K562 (cell line): ENCODE data around the gene BAG5. TPM values are rescaled to one million over a fixed set of nuclear protein-coding genes. Genes with fewer than 3 reads are reported as not detected.
A peak's percentile ranks its signal among the peaks of the same experiment; 100 is the strongest.

Experiments
- ATAC-seq: fragments of 200-7000 bp; cut with Tn5 transposase; 3 replicates; pipeline ENCODE4 v1.9.1; 2020; ENCODE audit warnings: moderate library complexity
- BruUV-seq: library from RNA; stranded (reverse); fragments of 400-500 nt; replicated peaks from 2 replicates; lab custom pipeline; 2021; lab: Mats Ljungman, UMichigan
- CTCF ChIA-PET: fragments of 300-600 bp; formaldehyde crosslinking; extraction: SDS; loops from one replicate; lab custom pipeline; 2021; ENCODE audit warnings: low intra/inter-chr PET ratio; lab: Yijun Ruan, JAX
- POLR2A ChIA-PET: fragments of 300-600, 350-650 bp; sonication (Branson Sonifier 250); formaldehyde crosslinking; extraction: SDS; loops from one replicate; lab custom pipeline; 2021; ENCODE audit warnings: antibody characterized with exemption, inconsistent platforms; lab: Yijun Ruan, JAX
- DNase-seq, 4 experiments: peaks; one replicate each; pipeline versions ENCODE4 v3.0.0 to v3.0.0-alpha.2; 2011 to 2018; ENCODE audit warnings: low spot score in 3 of 4, mixed read lengths in 3 of 4; ENCODE audit errors: extremely low read depth in 1 of 4
- FAIRE-seq: peaks from 2 replicates; lab custom pipeline; 2011; peaks lifted over from hg19 to GRCh38; lab: Jason Lieb, UNC
- H2AFZ ChIP-seq: 2 replicates; pipeline ENCODE4 v1.6.0; 2011; ENCODE audit warnings: low read depth, low read length, control low read depth, inconsistent platforms
- H3K27ac ChIP-seq: fragments of 200-600 bp; 3 replicates; pipeline ENCODE4 v1.8.0; 2011; ENCODE audit warnings: low read depth, mild to moderate bottlenecking, control low read depth, inconsistent platforms, low read length, moderate library complexity, mixed read lengths; ENCODE audit errors: extremely low read depth
- H3K27me3 ChIP-seq, 2 experiments: fragments of 300-600 bp in 1 of 2; 2 replicates in 1 of 2; 3 replicates in 1 of 2; pipeline versions ENCODE4 v1.6.0 to v1.8.0; 2011; ENCODE audit warnings: inconsistent platforms in 2 of 2, low read length in 2 of 2, mild to moderate bottlenecking in 1 of 2, mixed read lengths in 1 of 2, moderate library complexity in 1 of 2; ENCODE audit not compliant: control insufficient read depth in 2 of 2, insufficient read depth in 2 of 2
- H3K36me3 ChIP-seq: fragments of 300-600 bp; 3 replicates; pipeline ENCODE4 v1.8.0; 2011; ENCODE audit warnings: mild to moderate bottlenecking, low read length, inconsistent platforms; ENCODE audit not compliant: control insufficient read depth, insufficient read depth
- H3K4me1 ChIP-seq, 2 experiments: fragments of 200-600 bp in 1 of 2; replicated peaks in 1 of 2; 2 replicates in 1 of 2; 3 replicates in 1 of 2; pipeline versions ENCODE4 v1.5.1 to v1.8.0; 2011; ENCODE audit warnings: inconsistent platforms in 2 of 2, low read length in 2 of 2, mild to moderate bottlenecking in 1 of 2, mixed read lengths in 1 of 2, moderate library complexity in 1 of 2; ENCODE audit not compliant: control insufficient read depth in 2 of 2, insufficient read depth in 2 of 2
- H3K4me2 ChIP-seq: 2 replicates; pipeline ENCODE4 v1.6.1; 2011; ENCODE audit warnings: low read length, control low read depth, inconsistent platforms, mixed read lengths; ENCODE audit not compliant: insufficient read depth
- H3K4me3 ChIP-seq: fragments of 200-600 bp; sonication (generic), shearing (Covaris generic); 2 replicates; pipeline ENCODE4 v1.5.1; 2016; ENCODE audit warnings: control low read depth, inconsistent platforms
- H3K79me2 ChIP-seq: fragments of 200-600 bp; 3 replicates; pipeline ENCODE4 v1.8.0; 2011; ENCODE audit warnings: low read length, inconsistent platforms; ENCODE audit not compliant: control insufficient read depth, insufficient read depth
- H3K9ac ChIP-seq, 2 experiments: 2 replicates each; pipeline versions ENCODE4 v1.6.0 to v1.6.1; 2011; ENCODE audit warnings: low read depth in 2 of 2, low read length in 2 of 2, control low read depth in 1 of 2, inconsistent platforms in 1 of 2, mild to moderate bottlenecking in 1 of 2, mixed read lengths in 1 of 2; ENCODE audit not compliant: insufficient read depth in 1 of 2
- H3K9me1 ChIP-seq: one replicate; pipeline ENCODE4 v1.6.0; 2011; ENCODE audit warnings: inconsistent platforms, mild to moderate bottlenecking, low read length, moderate library complexity; ENCODE audit not compliant: control insufficient read depth, insufficient read depth
- H3K9me3 ChIP-seq: replicated peaks from 2 replicates; pipeline ENCODE4 v1.5.1; 2011; ENCODE audit warnings: low read depth, low read length, inconsistent platforms; ENCODE audit not compliant: control insufficient read depth, insufficient read depth
- H4K20me1 ChIP-seq: replicated peaks from 2 replicates; pipeline ENCODE4 v1.6.1; 2011; ENCODE audit warnings: low read length, inconsistent platforms, mixed read lengths; ENCODE audit not compliant: control insufficient read depth, insufficient read depth
- FOXK1 ChIP-seq: sonication (generic); formaldehyde crosslinking; IDR thresholded peaks from 2 replicates; pipeline ENCODE4 v1.8.0; 2022; ENCODE audit warnings: missing genetic modification reagents, mild to moderate bottlenecking, borderline replicate concordance
- KDM1A ChIP-seq, 2 experiments: fragments of 450-650 bp; IDR thresholded peaks; 2 replicates each; pipeline ENCODE4 v1.6.1; 2016; ENCODE audit warnings: mild to moderate bottlenecking in 2 of 2
- PRMT5 ChIP-seq: sonication (generic); formaldehyde crosslinking; IDR thresholded peaks from 2 replicates; pipeline ENCODE4 v1.5.0; 2020; ENCODE audit warnings: missing genetic modification reagents
- RFX1 ChIP-seq: fragments of 450-650 bp; IDR thresholded peaks from 2 replicates; pipeline ENCODE4 v1.6.1; 2016; ENCODE audit warnings: mild to moderate bottlenecking, moderate library complexity
- WGBS: fragments of 100-300 bp; shearing (Covaris generic); methylation state at CpG from one replicate; pipeline ENCODE4 v1.1.6; 2016; ENCODE audit warnings: low coverage, mixed read lengths; ENCODE audit not compliant: insufficient coverage; ENCODE audit errors: missing lambda C conversion rate; 5-methylcytosine and 5-hydroxymethylcytosine counted together
- in situ Hi-C: fragments of 300-500 bp; cut with MboI; formaldehyde crosslinking; loops from 4 replicates; pipeline ENCODE4 v1.15.0; 2018; ENCODE audit warnings: inconsistent platforms, mixed read lengths
- intact Hi-C: fragments of 100-400 bp; cut with micrococcal nuclease; formaldehyde crosslinking; loops from 2 replicates; pipeline ENCODE4 v1.14.2; 2022
- polyA plus RNA-seq, 8 experiments: library from polyadenylated mRNA; depleted of rRNA in 4 of 8; stranded (reverse) in 5 of 8; unstranded in 3 of 8; fragments of >200 nt; fragmentation: Nextera tagmentation in 2 of 8; fragmentation: Illumina TruSeq in 1 of 8; extraction: Ambion mirVana in 2 of 8; extraction: Trizol in 1 of 8; gene quantifications; 2 replicates each; pipeline versions ENCODE4 v1.2.1 to v1.2.3, GENCODE V29; 2011 to 2014; ENCODE audit warnings: inconsistent platforms in 1 of 8, missing spikeins in 1 of 8
- total RNA-seq, 7 experiments: library from RNA; depleted of rRNA in 6 of 7; stranded (reverse); fragments of >200 nt in 6 of 7; fragmentation: Illumina TruSeq in 2 of 7; extraction: Trizol in 2 of 7; gene quantifications; 2 replicates each; pipeline versions ENCODE4 v1.2.1 to v1.2.3, GENCODE V29; 2011 to 2021; ENCODE audit warnings: low replicate concordance in 1 of 7

Gene BAG5
- total and polyA plus RNA-seq, 9 of the 15 experiments (the other 6 are each of a cell fraction or from before 2014, with no cell fraction given): 7.9 to 21.4 (median 13.2) TPM

DNA sequence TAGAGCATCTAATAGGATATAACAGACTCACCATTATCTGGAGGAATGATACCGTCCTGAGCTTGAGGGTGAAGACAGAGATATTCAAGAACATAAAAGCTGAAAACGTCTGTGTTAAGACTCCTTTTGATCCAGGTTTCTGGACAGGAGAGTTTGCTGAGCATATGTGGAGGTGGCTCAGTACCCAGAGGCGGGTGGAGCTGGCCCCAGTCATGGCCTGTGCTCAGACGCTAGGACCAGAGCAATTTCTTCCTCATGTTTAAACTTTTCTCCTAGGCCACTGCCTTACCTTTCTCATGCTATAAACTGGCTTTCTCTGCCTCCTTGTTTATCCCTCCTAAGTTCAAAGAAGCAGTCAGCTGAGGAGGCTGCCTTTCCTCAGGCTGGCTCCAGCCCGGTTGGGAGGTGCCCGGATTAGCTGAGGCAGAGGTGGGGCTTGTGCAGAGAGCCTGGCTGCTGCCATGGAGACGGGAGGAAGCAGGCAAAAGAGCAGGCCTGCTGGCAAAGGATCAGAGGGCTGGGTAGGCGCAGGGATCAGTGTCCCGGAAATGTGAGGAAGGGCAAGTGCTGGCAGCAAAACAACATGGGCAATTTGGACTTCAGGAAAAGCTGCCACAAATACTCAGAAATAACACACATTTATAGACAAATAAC lies 14.0 kb upstream of the BAG5 start:
- no peak for ATAC-seq
- H4K20me1 ChIP-seq: peaks cover 9% of the 10 kb centered on the region; the same call in 1 of the 2 replicates
- H2AFZ ChIP-seq: no peak overlapping the region
- BruUV-seq: no TSS peak
- TF ChIP-seq PRMT5 (CRISPR knock-in tag) (no peak), RFX1 (peak; percentile 20; the same call in 1 of the 2 replicates)
- TF ChIP-seq, all 486 proteins: peak for 1
- no peak overlapping the region for H3K27ac ChIP-seq
- H3K36me3 ChIP-seq: peaks cover 42% of the 10 kb centered on the region; the same call in 2 of the 3 replicates
- H3K4me3 ChIP-seq: no peak overlapping the region
- H3K4me2 ChIP-seq: no peak overlapping the region
- H3K27me3 ChIP-seq: no peaks in the 10 kb centered on the region
- POLR2A ChIA-PET: interaction anchor here (1.6 kb wide), 1 partner anchor 14 kb away, joined by 3 read pairs; no protein-coding TSS in a partner anchor
- WGBS: 77% methylated on average over 9 of the region's 9 CpGs
- CTCF ChIA-PET: interaction anchor here (0.5 kb wide), 1 partner anchor 262 kb away, joined by 4 read pairs; no protein-coding TSS in a partner anchor
- H3K79me2 ChIP-seq: no peaks in the 10 kb centered on the region
- H3K9me1 ChIP-seq: no peaks in the 10 kb centered on the region
- DNase-seq (no peak), FAIRE-seq (no peak)
- H3K9me3 ChIP-seq: no peaks in the 10 kb centered on the region
- H3K9ac ChIP-seq: no peak overlapping the region
- intact Hi-C loops: loop anchor here (10.0 kb wide), 1 partner anchor 108 kb away; no protein-coding TSS in a partner anchor
- H3K4me1 ChIP-seq: no peaks in the 10 kb centered on the region
- in situ Hi-C loops: loop anchor here (10.0 kb wide), 1 partner anchor 98 kb away; no protein-coding TSS in a partner anchor

DNA sequence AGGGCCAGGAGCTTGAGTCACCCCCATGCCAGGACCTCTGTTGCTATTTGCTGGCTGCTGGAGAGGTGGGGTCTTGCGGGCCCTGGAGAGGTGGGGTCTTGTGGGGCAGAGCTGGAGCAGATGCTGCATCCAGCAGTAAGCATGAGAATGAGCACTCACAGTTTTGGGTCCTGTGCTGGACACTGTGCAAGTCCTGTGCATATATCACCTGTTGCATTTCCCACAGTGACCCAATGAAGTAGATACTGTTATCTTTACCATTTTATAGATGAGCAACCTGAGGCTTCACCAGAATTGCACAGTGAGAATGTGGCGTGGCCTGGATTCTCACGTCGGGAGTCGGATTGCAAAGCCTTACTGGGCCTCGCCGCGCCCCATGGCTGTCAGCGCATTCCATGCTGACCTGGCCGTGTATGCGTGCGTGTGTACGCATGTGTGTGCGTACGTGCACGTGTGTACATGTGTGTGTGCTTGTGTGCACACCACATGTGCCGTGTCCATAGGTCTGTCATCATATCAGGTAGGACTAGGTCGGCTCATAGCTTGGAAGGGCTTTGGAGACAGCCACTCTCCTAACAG lies 12.3 kb upstream of the BAG5 start:
- TF ChIP-seq KDM1A (IDR thresholded peaks at IDR 0.05) (peak in 1 of 2 experiments; percentile 27; a peak in 1 of 4 replicates), FOXK1 (no peak)
- TF ChIP-seq, all 486 proteins: peak for 1
- H3K27ac ChIP-seq: no peak overlapping the region
- WGBS: 87% methylated on average over 12 of the region's 18 CpGs
- no TSS peak for BruUV-seq
- no peak overlapping the region for H2AFZ ChIP-seq
- H3K4me3 ChIP-seq: no peak overlapping the region
- no peak overlapping the region for H3K4me2 ChIP-seq
- ATAC-seq (no peak), DNase-seq (no peak), FAIRE-seq (no peak)
- in situ Hi-C loops: loop anchor here (10.0 kb wide), 1 partner anchor 100 kb away; no protein-coding TSS in a partner anchor
- H3K9ac ChIP-seq: no peak overlapping the region
- no peaks in the 10 kb centered on the region for H3K4me1 ChIP-seq
- H3K79me2 ChIP-seq: no peaks in the 10 kb centered on the region
- H3K36me3 ChIP-seq: peaks cover 43% of the 10 kb centered on the region; the same call in 2 of the 3 replicates
- CTCF ChIA-PET: no interaction called here
- POLR2A ChIA-PET: interaction anchor here (0.7 kb wide), 1 partner anchor 13 kb away, joined by 3 read pairs; no protein-coding TSS in a partner anchor
- intact Hi-C loops: loop anchor here (10.0 kb wide), 1 partner anchor 110 kb away; no protein-coding TSS in a partner anchor
- no peaks in the 10 kb centered on the region for H3K9me3 ChIP-seq
- peaks cover 9% of the 10 kb centered on the region; the same call in 1 of the 2 replicates for H4K20me1 ChIP-seq
- H3K27me3 ChIP-seq: no peaks in the 10 kb centered on the region
- H3K9me1 ChIP-seq: no peaks in the 10 kb centered on the region
